ENCODE data around the gene PLGRKT.

GRCh38 chr9:5326187-5326586 lies 111.5 kb downstream of the PLGRKT start:
- no peak for TF ChIP-seq TAF1 (IDR thresholded peaks at IDR 0.05; ENCODE audit: low read depth)
- no peak for TF ChIP-seq YY1 (IDR thresholded peaks at IDR 0.05; ENCODE audit: low read depth)
- TF ChIP-seq TCF12 (IDR thresholded peaks at IDR 0.05; ENCODE audit: low read depth) = no peak
- TF ChIP-seq MAX (IDR thresholded peaks at IDR 0.05) = no peak
- TF ChIP-seq EP300 (IDR thresholded peaks at IDR 0.05; ENCODE audit: borderline replicate concordance) = no peak
- no peak for TF ChIP-seq REST (IDR thresholded peaks at IDR 0.05; ENCODE audit: low read depth)
- no peak for TF ChIP-seq TEAD4 (IDR thresholded peaks at IDR 0.05)
- no peak for TF ChIP-seq ZBTB7A (IDR thresholded peaks at IDR 0.05; ENCODE audit: low read depth)
- TF ChIP-seq NFIC (IDR thresholded peaks at IDR 0.05) = no peak
- no peak for TF ChIP-seq RAD21 (IDR thresholded peaks at IDR 0.05; ENCODE audit: low read depth)
- no peak for TF ChIP-seq EGR1 (IDR thresholded peaks at IDR 0.05)
- TF ChIP-seq USF1 (IDR thresholded peaks at IDR 0.05) = no peak
